ENCODE data around the gene LTBP1. TPM values are rescaled to one million over a fixed set of nuclear protein-coding genes. Genes with fewer than 3 reads are reported as not detected.

The LTBP1 gene
- total and polyA plus RNA-seq, 2 experiments from 2014 or later: 15.7 to 49.8 TPM

DNA sequence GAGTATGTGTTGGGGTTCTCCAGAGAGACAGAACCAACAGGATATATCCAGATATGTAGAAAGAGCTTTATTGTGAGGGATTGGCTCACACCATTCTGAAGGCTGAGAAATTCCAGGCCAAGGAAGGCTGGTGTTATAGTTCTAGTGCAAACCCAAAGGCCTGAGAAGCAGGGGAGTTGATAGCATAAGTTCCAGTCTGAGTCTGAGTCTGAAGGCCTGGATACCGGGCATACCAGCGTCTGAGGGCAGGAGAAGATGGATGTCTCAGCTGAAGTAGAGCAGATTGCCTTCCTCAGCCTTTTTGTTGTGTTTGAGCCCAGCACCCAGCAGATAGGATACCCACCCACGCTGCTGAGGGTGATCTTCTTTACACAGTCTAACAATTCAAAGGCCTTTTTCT is 318.0 kb downstream of the LTBP1 start:
- DNase-seq (ENCODE audit: low spot score): no peak

DNA sequence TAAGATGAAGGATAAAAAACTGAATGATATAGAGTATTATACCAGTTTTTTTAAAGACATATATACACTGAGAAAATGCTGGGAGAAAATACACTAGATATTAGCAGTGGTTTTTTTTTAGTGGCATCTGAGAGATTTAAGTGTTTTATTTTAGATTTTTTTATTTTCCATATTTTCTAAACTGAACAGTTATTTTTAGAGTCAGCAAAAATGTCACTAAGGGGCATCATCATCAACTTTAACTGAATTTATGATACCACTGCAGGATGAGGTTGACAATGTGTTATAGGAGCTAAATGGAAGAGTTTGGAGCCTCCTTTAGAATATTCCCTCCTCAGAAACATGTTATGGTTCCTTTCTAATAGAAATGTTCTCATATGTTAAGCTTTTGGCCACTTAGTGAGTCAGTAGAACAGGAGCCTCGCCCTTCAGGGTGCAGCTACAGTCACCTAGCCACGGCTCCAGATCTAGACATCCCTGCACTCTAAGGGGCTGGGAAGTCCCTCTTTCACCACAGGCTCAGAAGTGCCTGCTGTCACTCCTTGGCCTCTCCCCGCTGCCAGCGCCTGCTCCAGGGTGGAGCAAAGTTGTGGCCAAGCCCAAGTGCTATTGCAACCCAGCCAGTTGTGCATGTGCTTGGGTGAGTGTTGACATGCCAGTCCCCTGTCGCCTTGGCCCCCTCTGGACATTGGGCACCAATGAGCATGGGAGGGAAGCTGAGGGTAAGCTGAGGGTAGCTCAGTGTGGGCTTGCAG is 319.0 kb downstream of the LTBP1 start:
- H3K4me3 Mint-ChIP-seq: no peak overlapping the region
- DNase-seq (ENCODE audit: low spot score) (no peak), ATAC-seq (no peak)
- Histone ChIP-seq H3K79me2 (replicated peaks; ENCODE audit: insufficient read depth) (no peaks in the 10 kb centered on the region), H3K27ac (ENCODE audit: low read depth) (no peak overlapping the region), H3K4me3 (no peak overlapping the region), H3F3A (replicated peaks; ENCODE audit: low read depth) (no peaks in the 10 kb centered on the region), H3K9me2 (ENCODE audit: insufficient read depth) (no peaks in the 10 kb centered on the region), H2AFZ (no peak overlapping the region), H3K4me2 (no peak overlapping the region), H3K36me3 (ENCODE audit: insufficient read depth) (0 out of 2 replicates have a peak, but pooled peaks cover 6% of the 10 kb centered on the region), H3K4me1 (ENCODE audit: insufficient read depth) (no peaks in the 10 kb centered on the region), H4K20me1 (replicated peaks; ENCODE audit: insufficient read depth) (no peaks in the 10 kb centered on the region), H3K27me3 (ENCODE audit: insufficient read depth) (no peaks in the 10 kb centered on the region)
- H3K36me3 Mint-ChIP-seq (ENCODE audit: low read depth): peaks cover 37% of the 10 kb centered on the region
- H3K27ac Mint-ChIP-seq: no peak overlapping the region
- no peaks in the 10 kb centered on the region for H3K27me3 Mint-ChIP-seq (ENCODE audit: insufficient read depth, low read depth, poor library complexity)
- H3K9me3 Mint-ChIP-seq: peaks cover 25% of the 10 kb centered on the region
- no peaks in the 10 kb centered on the region for H3K4me1 Mint-ChIP-seq
- TF ChIP-seq POLR2AphosphoS5 (IDR thresholded peaks at IDR 0.05; ENCODE audit: low read depth): no peak
- TF ChIP-seq, protein P1, sequence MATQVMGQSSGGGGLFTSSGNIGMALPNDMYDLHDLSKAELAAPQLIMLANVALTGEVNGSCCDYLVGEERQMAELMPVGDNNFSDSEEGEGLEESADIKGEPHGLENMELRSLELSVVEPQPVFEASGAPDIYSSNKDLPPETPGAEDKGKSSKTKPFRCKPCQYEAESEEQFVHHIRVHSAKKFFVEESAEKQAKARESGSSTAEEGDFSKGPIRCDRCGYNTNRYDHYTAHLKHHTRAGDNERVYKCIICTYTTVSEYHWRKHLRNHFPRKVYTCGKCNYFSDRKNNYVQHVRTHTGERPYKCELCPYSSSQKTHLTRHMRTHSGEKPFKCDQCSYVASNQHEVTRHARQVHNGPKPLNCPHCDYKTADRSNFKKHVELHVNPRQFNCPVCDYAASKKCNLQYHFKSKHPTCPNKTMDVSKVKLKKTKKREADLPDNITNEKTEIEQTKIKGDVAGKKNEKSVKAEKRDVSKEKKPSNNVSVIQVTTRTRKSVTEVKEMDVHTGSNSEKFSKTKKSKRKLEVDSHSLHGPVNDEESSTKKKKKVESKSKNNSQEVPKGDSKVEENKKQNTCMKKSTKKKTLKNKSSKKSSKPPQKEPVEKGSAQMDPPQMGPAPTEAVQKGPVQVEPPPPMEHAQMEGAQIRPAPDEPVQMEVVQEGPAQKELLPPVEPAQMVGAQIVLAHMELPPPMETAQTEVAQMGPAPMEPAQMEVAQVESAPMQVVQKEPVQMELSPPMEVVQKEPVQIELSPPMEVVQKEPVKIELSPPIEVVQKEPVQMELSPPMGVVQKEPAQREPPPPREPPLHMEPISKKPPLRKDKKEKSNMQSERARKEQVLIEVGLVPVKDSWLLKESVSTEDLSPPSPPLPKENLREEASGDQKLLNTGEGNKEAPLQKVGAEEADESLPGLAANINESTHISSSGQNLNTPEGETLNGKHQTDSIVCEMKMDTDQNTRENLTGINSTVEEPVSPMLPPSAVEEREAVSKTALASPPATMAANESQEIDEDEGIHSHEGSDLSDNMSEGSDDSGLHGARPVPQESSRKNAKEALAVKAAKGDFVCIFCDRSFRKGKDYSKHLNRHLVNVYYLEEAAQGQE (IDR thresholded peaks at IDR 0.05; ENCODE audit: unreplicated experiment): no peak
- no peak for TF ChIP-seq NANOG (IDR thresholded peaks at IDR 0.05; ENCODE audit: borderline replicate concordance)
- no peak for TF ChIP-seq ZNF331 (CRISPR knock-in tag; IDR thresholded peaks at IDR 0.05; ENCODE audit: low read depth)

More for the DNA sequence above, 318.0 kb downstream of the LTBP1 start:
- Histone ChIP-seq H3K79me2 (replicated peaks; ENCODE audit: insufficient read depth) (no peaks in the 10 kb centered on the region), H4K20me1 (replicated peaks; ENCODE audit: insufficient read depth) (no peaks in the 10 kb centered on the region), H3F3A (replicated peaks; ENCODE audit: low read depth) (no peaks in the 10 kb centered on the region), H3K27me3 (ENCODE audit: insufficient read depth) (no peaks in the 10 kb centered on the region), H3K4me2 (no peak overlapping the region), H3K36me3 (ENCODE audit: insufficient read depth) (0 out of 2 replicates have a peak, but pooled peaks cover 6% of the 10 kb centered on the region), H2AFZ (no peak overlapping the region), H3K9me2 (ENCODE audit: insufficient read depth) (no peaks in the 10 kb centered on the region), H3K4me1 (ENCODE audit: insufficient read depth) (no peaks in the 10 kb centered on the region), H3K4me3 (no peak overlapping the region), H3K27ac (ENCODE audit: low read depth) (no peak overlapping the region)
- no peak for ATAC-seq
- Mint-ChIP-seq H3K4me3 (no peak overlapping the region), H3K36me3 (ENCODE audit: low read depth) (peaks cover 37% of the 10 kb centered on the region), H3K4me1 (no peaks in the 10 kb centered on the region), H3K27ac (no peak overlapping the region), H3K27me3 (ENCODE audit: insufficient read depth, low read depth, poor library complexity) (no peaks in the 10 kb centered on the region), H3K9me3 (peaks cover 25% of the 10 kb centered on the region)
- TF ChIP-seq NANOG (IDR thresholded peaks at IDR 0.05; ENCODE audit: borderline replicate concordance): no peak
- no peak for TF ChIP-seq STAT1 (IDR thresholded peaks at IDR 0.05; ENCODE audit: unreplicated experiment)
- TF ChIP-seq POLR2AphosphoS5 (IDR thresholded peaks at IDR 0.05; ENCODE audit: low read depth): no peak
- TF ChIP-seq CREB1 (CRISPR knock-in tag; IDR thresholded peaks at IDR 0.05; ENCODE audit: low read depth): no peak
- TF ChIP-seq, protein P1 (IDR thresholded peaks at IDR 0.05; ENCODE audit: unreplicated experiment): no peak
- no peak for TF ChIP-seq EZH2phosphoT487 (IDR thresholded peaks at IDR 0.05; ENCODE audit: unreplicated experiment)
- TF ChIP-seq ZNF331 (CRISPR knock-in tag; IDR thresholded peaks at IDR 0.05; ENCODE audit: low read depth): no peak
- no peak for TF ChIP-seq JUNB (IDR thresholded peaks at IDR 0.05; ENCODE audit: unreplicated experiment)

All from GM23338 (cell line).